ENCODE measurements around the gene GIN1.

Gene GIN1

GRCh38 chr5:103101079-103101750 is 18.7 kb downstream of the GIN1 start:
- H3K4me3 ChIP-seq (ENCODE audit: control insufficient read depth, low read depth, low read length) = no peak overlapping the region
- no peak for DNase-seq (ENCODE audit: low read depth)
- TF ChIP-seq CTCF (conservative IDR thresholded peaks at IDR 0.05; ENCODE audit: control insufficient read depth, insufficient read depth, low read depth, low read length) = no peak

GRCh38 chr5:103098993-103099392 is 20.9 kb downstream of the GIN1 start:
- TF ChIP-seq CTCF (conservative IDR thresholded peaks at IDR 0.05; ENCODE audit: control insufficient read depth, insufficient read depth, low read depth, low read length) = no peak
- peak; percentile 8 for DNase-seq (ENCODE audit: low read depth)
- no peak overlapping the region for H3K4me3 ChIP-seq (ENCODE audit: control insufficient read depth, low read depth, low read length)

- no peak for DNase-seq (ENCODE audit: low read depth)
- TF ChIP-seq CTCF (conservative IDR thresholded peaks at IDR 0.05; ENCODE audit: control insufficient read depth, insufficient read depth, low read depth, low read length) = no peak
- no peak overlapping the region for H3K4me3 ChIP-seq (ENCODE audit: control insufficient read depth, low read depth, low read length)
Observed at GRCh38 chr5:103094737-103095136, 25.2 kb downstream of the GIN1 start.

GRCh38 chr5:103093727-103094126 is 26.2 kb downstream of the GIN1 start:
- H3K4me3 ChIP-seq (ENCODE audit: control insufficient read depth, low read depth, low read length) = no peak overlapping the region
- DNase-seq (ENCODE audit: low read depth) = no peak
- no peak for TF ChIP-seq CTCF (conservative IDR thresholded peaks at IDR 0.05; ENCODE audit: control insufficient read depth, insufficient read depth, low read depth, low read length)

- no peak overlapping the region for H3K4me3 ChIP-seq (ENCODE audit: control insufficient read depth, low read depth, low read length)
- TF ChIP-seq CTCF (conservative IDR thresholded peaks at IDR 0.05; ENCODE audit: control insufficient read depth, insufficient read depth, low read depth, low read length) = no peak
- DNase-seq (ENCODE audit: low read depth) = no peak
Observed at GRCh38 chr5:103092676-103093075, 27.3 kb downstream of the GIN1 start.

- DNase-seq (ENCODE audit: low read depth) = no peak
- H3K4me3 ChIP-seq (ENCODE audit: control insufficient read depth, low read depth, low read length) = no peak overlapping the region
- TF ChIP-seq CTCF (conservative IDR thresholded peaks at IDR 0.05; ENCODE audit: control insufficient read depth, insufficient read depth, low read depth, low read length) = no peak
Observed at GRCh38 chr5:103090791-103091190, 29.1 kb downstream of the GIN1 start.

- no peak for DNase-seq (ENCODE audit: low read depth)
- no peak overlapping the region for H3K4me3 ChIP-seq (ENCODE audit: control insufficient read depth, low read depth, low read length)
- TF ChIP-seq CTCF (conservative IDR thresholded peaks at IDR 0.05; ENCODE audit: control insufficient read depth, insufficient read depth, low read depth, low read length) = no peak
Observed at GRCh38 chr5:103089272-103089671, 30.7 kb downstream of the GIN1 start.

Data from fibroblast of mammary gland (primary cell).